Activated CD8-positive, alpha-beta T cell treated with anti-CD3 and anti-CD28 coated beads for 36 hours (primary cell): ENCODE measurements around the gene OR51G2. TPM values are rescaled to one million over a fixed set of nuclear protein-coding genes. Genes with fewer than 3 reads are reported as not detected.

ENCODE experiments used
- ATAC-seq: fragments of 200-7000 bp; cut with Tn5 transposase; one replicate; pipeline ENCODE4 v1.10.0; 2021; ENCODE audit warnings: mild to moderate bottlenecking, moderate library complexity
- CTCF ChIA-PET: fragments of 350-600 bp; sonication (Branson Sonifier 250); formaldehyde crosslinking; loops from one replicate; lab custom pipeline; 2021; ENCODE audit warnings: antibody characterized with exemption; lab: Charles Lee
- POLR2A ChIA-PET: fragments of 350-600 bp; sonication (Branson Sonifier 250); formaldehyde crosslinking; loops from one replicate; lab custom pipeline; 2021; ENCODE audit warnings: antibody characterized with exemption; lab: Charles Lee
- DNase-seq: peaks from one replicate; pipeline ENCODE4 v3.0.0-alpha.2; 2020
- H3K27ac Mint-ChIP-seq: one replicate; pipeline ENCODE4 v1.8.0; 2021; ENCODE audit warnings: mild to moderate bottlenecking, mixed read lengths
- H3K27me3 Mint-ChIP-seq: one replicate; pipeline ENCODE4 v1.8.0; 2021; ENCODE audit warnings: mixed read lengths
- H3K36me3 Mint-ChIP-seq: one replicate; pipeline ENCODE4 v1.8.0; 2021; ENCODE audit warnings: low read depth, mixed read lengths
- H3K4me1 Mint-ChIP-seq: one replicate; pipeline ENCODE4 v1.8.0; 2021; ENCODE audit warnings: low read depth, mixed read lengths
- H3K4me3 Mint-ChIP-seq: one replicate; pipeline ENCODE4 v1.8.0; 2021; ENCODE audit warnings: mild to moderate bottlenecking, moderate library complexity, mixed read lengths
- H3K9me3 Mint-ChIP-seq: one replicate; pipeline ENCODE4 v1.8.0; 2021; ENCODE audit warnings: mixed read lengths
- intact Hi-C: fragments of 100-400 bp; cut with micrococcal nuclease; formaldehyde crosslinking; loops from one replicate; pipeline ENCODE4 v1.10.0; 2022
- total RNA-seq, 2 experiments: library from RNA; stranded (reverse); gene quantifications; one replicate each; pipeline ENCODE4 v1.2.3, GENCODE V29; 2021
- TF ChIP-seq, protein P1 (sequence below): fragments of 200-600 bp; IDR thresholded peaks from one replicate; pipeline ENCODE4 v1.8.0; 2022; ENCODE audit warnings: antibody characterized with exemption, mild to moderate bottlenecking

The OR51G2 gene
- total RNA-seq, 2 experiments from 2014 or later = not detected

DNA sequence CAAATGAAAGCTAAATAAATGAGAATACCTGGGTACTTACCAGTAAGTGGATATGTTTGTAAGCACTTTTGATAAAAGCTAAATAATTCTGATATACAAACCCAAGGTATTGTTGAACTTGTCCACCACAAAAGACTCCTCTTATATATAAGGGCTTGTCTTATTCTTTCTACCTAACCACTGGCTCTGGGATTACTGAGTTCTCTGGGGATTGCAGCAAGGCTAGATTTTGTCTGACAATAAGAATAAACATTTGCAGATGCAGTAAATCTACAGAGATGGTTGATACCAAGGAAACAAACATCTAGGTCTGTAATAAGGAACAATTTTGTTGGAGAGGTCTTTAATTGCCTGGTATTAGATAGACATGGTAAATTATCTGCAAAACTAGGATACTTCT is 28.4 kb upstream of the OR51G2 start, which contains the start of gene OR51A4:
OR51A4 (minus strand) TSS at position 101 of the 400 bp plus-strand sequence. CDS start 505 bp downstream, outside the sequence.
- DNase-seq = no peak
- POLR2A ChIA-PET = no interaction called here
- H3K4me1 Mint-ChIP-seq = no peaks in the 10 kb centered on the region
- no peaks in the 10 kb centered on the region for H3K27me3 Mint-ChIP-seq
- intact Hi-C loops = no loop called here
- H3K36me3 Mint-ChIP-seq = no peaks in the 10 kb centered on the region
- H3K9me3 Mint-ChIP-seq = no peaks in the 10 kb centered on the region
- H3K4me3 Mint-ChIP-seq = no peak within 1 kb of the TSS
- H3K27ac Mint-ChIP-seq = no peak within 1 kb of the TSS
- CTCF ChIA-PET = no interaction called here
- ATAC-seq = no peak
- TF ChIP-seq, protein P1, sequence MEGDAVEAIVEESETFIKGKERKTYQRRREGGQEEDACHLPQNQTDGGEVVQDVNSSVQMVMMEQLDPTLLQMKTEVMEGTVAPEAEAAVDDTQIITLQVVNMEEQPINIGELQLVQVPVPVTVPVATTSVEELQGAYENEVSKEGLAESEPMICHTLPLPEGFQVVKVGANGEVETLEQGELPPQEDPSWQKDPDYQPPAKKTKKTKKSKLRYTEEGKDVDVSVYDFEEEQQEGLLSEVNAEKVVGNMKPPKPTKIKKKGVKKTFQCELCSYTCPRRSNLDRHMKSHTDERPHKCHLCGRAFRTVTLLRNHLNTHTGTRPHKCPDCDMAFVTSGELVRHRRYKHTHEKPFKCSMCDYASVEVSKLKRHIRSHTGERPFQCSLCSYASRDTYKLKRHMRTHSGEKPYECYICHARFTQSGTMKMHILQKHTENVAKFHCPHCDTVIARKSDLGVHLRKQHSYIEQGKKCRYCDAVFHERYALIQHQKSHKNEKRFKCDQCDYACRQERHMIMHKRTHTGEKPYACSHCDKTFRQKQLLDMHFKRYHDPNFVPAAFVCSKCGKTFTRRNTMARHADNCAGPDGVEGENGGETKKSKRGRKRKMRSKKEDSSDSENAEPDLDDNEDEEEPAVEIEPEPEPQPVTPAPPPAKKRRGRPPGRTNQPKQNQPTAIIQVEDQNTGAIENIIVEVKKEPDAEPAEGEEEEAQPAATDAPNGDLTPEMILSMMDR = no peak

DNA sequence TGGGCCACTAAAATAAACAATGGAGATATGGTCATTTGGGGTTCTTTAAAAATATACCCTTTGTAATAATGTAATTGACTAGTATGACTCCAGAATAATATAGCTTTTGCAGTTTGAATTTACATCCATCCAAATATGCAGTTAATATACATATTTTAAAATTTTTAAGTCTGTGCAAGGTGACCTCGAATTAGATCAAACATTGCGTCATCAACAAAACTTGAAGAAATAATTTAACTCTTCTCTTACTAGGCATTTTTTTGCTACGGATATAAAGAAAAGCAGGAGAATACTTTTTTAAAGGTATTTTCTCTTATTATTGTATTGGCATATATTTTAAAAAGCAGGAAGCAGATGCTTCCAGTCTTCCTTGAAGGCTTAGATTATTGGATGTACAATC is 17.6 kb upstream of the OR51G2 start:
- DNase-seq = no peak
- Mint-ChIP-seq H3K4me1 (no peaks in the 10 kb centered on the region), H3K27ac (no peak overlapping the region), H3K9me3 (no peaks in the 10 kb centered on the region), H3K4me3 (no peak overlapping the region), H3K36me3 (no peaks in the 10 kb centered on the region), H3K27me3 (no peaks in the 10 kb centered on the region)
- CTCF ChIA-PET = no interaction called here
- no peak for ATAC-seq
- TF ChIP-seq, protein P1 = no peak
- POLR2A ChIA-PET = no interaction called here
- intact Hi-C loops = no loop called here

DNA sequence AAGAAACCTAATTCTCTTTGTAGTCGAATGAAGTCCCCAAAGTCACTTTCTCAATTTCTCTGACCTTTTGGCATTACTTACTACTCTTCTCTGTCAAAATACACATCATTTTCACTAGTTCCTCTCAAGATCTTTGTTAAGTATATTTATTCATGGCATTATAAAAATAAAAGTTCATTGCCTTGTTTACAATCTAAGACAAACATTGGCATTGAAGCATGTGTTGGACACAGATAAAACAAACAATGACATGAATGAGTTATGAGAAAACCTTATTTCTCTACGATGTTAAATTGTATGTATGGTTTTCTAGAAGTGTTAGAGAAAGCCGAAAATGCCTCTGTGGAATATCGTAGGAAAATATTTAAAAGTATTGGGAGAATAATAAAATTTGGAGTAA is 13.6 kb upstream of the OR51G2 start:
- H3K4me1 Mint-ChIP-seq = no peaks in the 10 kb centered on the region
- H3K27me3 Mint-ChIP-seq = no peaks in the 10 kb centered on the region
- no peak for DNase-seq
- ATAC-seq = no peak
- H3K27ac Mint-ChIP-seq = no peak overlapping the region
- no peaks in the 10 kb centered on the region for H3K36me3 Mint-ChIP-seq
- POLR2A ChIA-PET = no interaction called here
- CTCF ChIA-PET = no interaction called here
- TF ChIP-seq, protein P1 = no peak
- intact Hi-C loops = no loop called here
- no peak overlapping the region for H3K4me3 Mint-ChIP-seq
- H3K9me3 Mint-ChIP-seq = no peaks in the 10 kb centered on the region

DNA sequence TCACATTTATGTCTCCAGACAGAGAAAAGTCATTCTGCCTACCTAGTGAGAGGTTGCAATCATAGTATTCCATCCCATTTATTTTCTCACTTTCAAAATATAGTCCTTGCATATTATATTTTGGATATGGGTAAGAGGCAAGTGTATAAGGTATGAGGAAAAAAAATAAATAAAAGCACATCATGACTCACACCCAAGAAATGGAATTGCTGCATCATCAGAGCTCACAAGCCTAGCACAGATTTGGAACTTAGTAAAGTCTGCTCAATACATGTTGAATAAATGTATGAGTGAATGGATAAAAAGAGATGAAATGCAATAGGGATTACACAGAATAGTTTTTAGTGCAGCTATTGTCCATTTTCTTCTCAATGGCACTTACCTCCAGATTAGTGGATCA is 7.5 kb upstream of the OR51G2 start:
- H3K4me1 Mint-ChIP-seq = no peaks in the 10 kb centered on the region
- ATAC-seq (no peak), DNase-seq (no peak)
- CTCF ChIA-PET = no interaction called here
- POLR2A ChIA-PET = no interaction called here
- H3K36me3 Mint-ChIP-seq = no peaks in the 10 kb centered on the region
- H3K27me3 Mint-ChIP-seq = peaks cover 4% of the 10 kb centered on the region
- TF ChIP-seq, protein P1 = no peak
- intact Hi-C loops = no loop called here
- H3K27ac Mint-ChIP-seq = no peak overlapping the region
- no peak overlapping the region for H3K4me3 Mint-ChIP-seq
- no peaks in the 10 kb centered on the region for H3K9me3 Mint-ChIP-seq

DNA sequence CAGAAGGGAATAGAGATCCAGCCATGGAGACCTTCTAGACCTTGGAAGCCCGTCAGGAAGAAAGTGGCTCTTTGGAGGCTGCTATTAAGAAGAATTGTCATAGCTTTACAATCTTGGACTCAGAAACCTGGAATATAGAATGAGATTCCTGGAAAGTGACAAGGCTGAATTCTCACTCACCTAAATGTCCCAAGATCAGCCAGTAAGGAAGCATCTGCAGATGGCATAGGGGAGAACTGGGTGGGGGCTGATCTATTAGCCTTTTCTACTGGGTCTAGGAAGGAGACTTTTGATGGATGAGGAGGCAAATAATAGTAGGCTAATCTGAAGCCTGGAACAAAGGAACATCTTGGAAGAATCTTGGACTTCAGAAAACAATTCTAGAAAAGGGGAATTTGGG is 5.1 kb upstream of the OR51G2 start, which contains the start of gene OR51G1:
OR51G1 (minus strand) TSS at position 101 of the 400 bp plus-strand sequence; CDS start at position 101, 0 bp downstream.
- intact Hi-C loops = no loop called here
- Mint-ChIP-seq H3K27ac (no peak within 1 kb of the TSS), H3K27me3 (peaks cover 4% of the 10 kb centered on the region), H3K4me1 (no peaks in the 10 kb centered on the region), H3K9me3 (no peaks in the 10 kb centered on the region), H3K36me3 (no peaks in the 10 kb centered on the region), H3K4me3 (no peak within 1 kb of the TSS)
- ChIA-PET POLR2A (no interaction called here), CTCF (no interaction called here)
- DNase-seq (no peak), ATAC-seq (no peak)
- TF ChIP-seq, protein P1 = no peak
